ENCODE data around the gene EML3.

The EML3 gene

DNA sequence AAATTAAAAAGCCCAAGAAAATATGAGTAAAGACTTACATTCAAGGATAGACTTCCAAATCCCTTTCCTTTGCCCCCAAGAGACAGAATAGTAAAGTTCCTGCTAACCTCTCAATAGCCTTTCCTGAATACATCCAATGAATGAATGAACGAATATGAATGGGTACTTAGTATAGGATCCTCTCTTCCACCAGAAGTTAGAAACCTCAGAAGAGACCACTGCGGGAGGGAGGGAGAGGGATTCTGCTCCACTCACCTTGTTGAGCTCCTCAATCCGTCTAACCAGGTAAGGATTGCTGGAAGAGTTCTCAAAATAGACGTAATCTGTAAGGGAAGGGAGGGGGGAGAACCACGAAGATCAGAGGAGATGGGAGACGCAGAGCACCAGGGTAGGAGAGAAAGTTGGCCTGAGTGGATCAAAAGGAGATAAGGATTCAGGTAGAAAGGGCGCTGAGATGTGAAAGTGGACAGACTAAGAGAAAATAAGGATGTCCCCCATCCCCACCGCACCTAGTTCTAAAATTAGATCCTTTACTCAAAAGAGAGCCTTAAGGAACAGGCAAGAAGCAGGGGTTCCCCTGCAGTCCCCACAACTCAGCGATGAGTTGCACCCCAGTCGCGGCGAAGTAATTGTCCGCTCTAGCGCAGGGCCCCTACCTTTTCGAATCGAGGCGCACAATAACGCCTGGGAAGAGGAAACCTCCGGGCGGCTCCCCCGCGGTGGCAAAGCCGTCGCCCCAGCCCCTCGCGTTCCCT is 12.0 kb downstream of the EML3 start:
- TF ChIP-seq, protein P1, sequence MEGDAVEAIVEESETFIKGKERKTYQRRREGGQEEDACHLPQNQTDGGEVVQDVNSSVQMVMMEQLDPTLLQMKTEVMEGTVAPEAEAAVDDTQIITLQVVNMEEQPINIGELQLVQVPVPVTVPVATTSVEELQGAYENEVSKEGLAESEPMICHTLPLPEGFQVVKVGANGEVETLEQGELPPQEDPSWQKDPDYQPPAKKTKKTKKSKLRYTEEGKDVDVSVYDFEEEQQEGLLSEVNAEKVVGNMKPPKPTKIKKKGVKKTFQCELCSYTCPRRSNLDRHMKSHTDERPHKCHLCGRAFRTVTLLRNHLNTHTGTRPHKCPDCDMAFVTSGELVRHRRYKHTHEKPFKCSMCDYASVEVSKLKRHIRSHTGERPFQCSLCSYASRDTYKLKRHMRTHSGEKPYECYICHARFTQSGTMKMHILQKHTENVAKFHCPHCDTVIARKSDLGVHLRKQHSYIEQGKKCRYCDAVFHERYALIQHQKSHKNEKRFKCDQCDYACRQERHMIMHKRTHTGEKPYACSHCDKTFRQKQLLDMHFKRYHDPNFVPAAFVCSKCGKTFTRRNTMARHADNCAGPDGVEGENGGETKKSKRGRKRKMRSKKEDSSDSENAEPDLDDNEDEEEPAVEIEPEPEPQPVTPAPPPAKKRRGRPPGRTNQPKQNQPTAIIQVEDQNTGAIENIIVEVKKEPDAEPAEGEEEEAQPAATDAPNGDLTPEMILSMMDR (conservative IDR thresholded peaks at IDR 0.05; ENCODE audit: low read depth, low read length) = no peak
- Histone ChIP-seq H3K4me1 (ENCODE audit: low read depth, poor library complexity, severe bottlenecking) (peaks cover 25% of the 10 kb centered on the region), H4K20me1 (ENCODE audit: insufficient read depth) (no peaks in the 10 kb centered on the region), H3K27me3 (ENCODE audit: insufficient read depth, low read depth) (no peaks in the 10 kb centered on the region), H3K4me3 (IDR thresholded peaks at IDR 0.05; ENCODE audit: insufficient read depth, low read depth, low read length) (no peak overlapping the region), H3K4me2 (peak overlapping the region; percentile 92), H3K9ac (peak overlapping the region; percentile 96), H2AFZ (ENCODE audit: low read depth) (peak overlapping the region; percentile 58; the same call in 1 of the 2 replicates), H3K36me3 (ENCODE audit: insufficient read depth) (peaks cover 6% of the 10 kb centered on the region; the same call in 1 of the 2 replicates), H3K79me2 (ENCODE audit: insufficient read depth, low read depth) (peaks cover 44% of the 10 kb centered on the region), H3K27ac (peak overlapping the region; percentile 88)

DNA sequence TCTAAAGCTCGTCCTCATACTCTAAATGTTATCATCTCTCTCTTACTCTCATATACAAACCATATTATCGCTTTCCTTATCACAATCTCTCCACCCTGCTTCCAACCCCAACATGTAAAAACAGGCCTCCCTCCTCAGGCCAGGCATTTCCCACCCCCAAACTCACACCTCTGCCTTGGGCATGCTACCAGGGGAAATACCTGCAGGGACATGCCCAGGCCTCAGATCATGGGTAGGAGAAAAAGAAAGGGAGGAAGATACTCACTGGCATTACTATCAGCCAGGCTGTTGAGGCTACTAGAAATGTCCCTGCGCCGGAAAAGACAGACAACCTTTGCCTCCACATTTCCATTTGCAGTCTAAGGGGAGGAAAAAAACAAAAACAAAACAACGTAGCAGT is 12.7 kb downstream of the EML3 start:
- Histone ChIP-seq H3K9ac (no peak overlapping the region; the same call in 1 of the 2 replicates), H3K79me2 (ENCODE audit: insufficient read depth, low read depth) (peaks cover 44% of the 10 kb centered on the region), H3K27ac (peak overlapping the region; percentile 88; the same call in 1 of the 2 replicates), H3K36me3 (ENCODE audit: insufficient read depth) (peaks cover 11% of the 10 kb centered on the region; the same call in 1 of the 2 replicates), H2AFZ (ENCODE audit: low read depth) (no peak overlapping the region), H4K20me1 (ENCODE audit: insufficient read depth) (no peaks in the 10 kb centered on the region), H3K4me1 (ENCODE audit: low read depth, poor library complexity, severe bottlenecking) (peaks cover 25% of the 10 kb centered on the region), H3K4me3 (IDR thresholded peaks at IDR 0.05; ENCODE audit: insufficient read depth, low read depth, low read length) (no peak overlapping the region), H3K4me2 (peak overlapping the region; percentile 92), H3K27me3 (ENCODE audit: insufficient read depth, low read depth) (no peaks in the 10 kb centered on the region)
- TF ChIP-seq, protein P1 (conservative IDR thresholded peaks at IDR 0.05; ENCODE audit: low read depth, low read length) = no peak

DNA sequence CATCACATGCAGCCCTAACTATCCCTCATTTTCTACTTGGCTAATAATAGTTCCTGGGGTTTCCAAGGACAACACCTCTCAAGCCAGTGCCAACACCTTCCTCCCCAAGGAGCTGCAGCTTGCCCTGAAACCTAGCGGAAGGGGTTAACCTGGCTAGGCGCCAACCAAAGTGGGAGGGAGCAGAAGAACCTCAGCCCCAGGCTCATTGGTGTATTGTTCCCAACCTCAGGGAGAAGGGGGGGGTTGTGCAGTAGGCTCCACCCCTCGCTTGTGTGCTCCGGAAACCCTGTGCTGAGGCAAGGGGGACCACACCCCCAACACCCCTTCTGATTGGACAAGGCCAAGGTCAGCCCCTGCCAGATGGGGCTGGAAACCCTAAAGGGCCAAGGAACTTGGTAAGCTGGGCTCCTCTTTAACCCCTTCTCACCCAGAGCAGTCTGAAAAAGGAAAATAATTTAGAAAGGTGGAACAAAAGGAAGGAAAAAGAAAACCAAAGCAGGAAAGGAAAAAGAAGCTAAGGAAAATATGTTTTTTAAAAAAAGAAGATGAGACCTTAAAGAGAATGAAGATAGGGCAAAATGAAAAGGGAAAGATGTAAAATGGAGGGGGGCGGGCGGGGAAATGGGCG is 13.4 kb downstream of the EML3 start:
- Histone ChIP-seq H3K27ac (no peak overlapping the region), H3K79me2 (ENCODE audit: insufficient read depth, low read depth) (peaks cover 44% of the 10 kb centered on the region), H3K4me1 (ENCODE audit: low read depth, poor library complexity, severe bottlenecking) (peaks cover 25% of the 10 kb centered on the region), H4K20me1 (ENCODE audit: insufficient read depth) (no peaks in the 10 kb centered on the region), H3K36me3 (ENCODE audit: insufficient read depth) (peaks cover 14% of the 10 kb centered on the region; the same call in 1 of the 2 replicates), H3K9ac (no peak overlapping the region), H2AFZ (ENCODE audit: low read depth) (no peak overlapping the region), H3K27me3 (ENCODE audit: insufficient read depth, low read depth) (no peaks in the 10 kb centered on the region), H3K4me3 (IDR thresholded peaks at IDR 0.05; ENCODE audit: insufficient read depth, low read depth, low read length) (no peak overlapping the region), H3K4me2 (peak overlapping the region; percentile 92)
- TF ChIP-seq, protein P1 (conservative IDR thresholded peaks at IDR 0.05; ENCODE audit: low read depth, low read length) = no peak

DNA sequence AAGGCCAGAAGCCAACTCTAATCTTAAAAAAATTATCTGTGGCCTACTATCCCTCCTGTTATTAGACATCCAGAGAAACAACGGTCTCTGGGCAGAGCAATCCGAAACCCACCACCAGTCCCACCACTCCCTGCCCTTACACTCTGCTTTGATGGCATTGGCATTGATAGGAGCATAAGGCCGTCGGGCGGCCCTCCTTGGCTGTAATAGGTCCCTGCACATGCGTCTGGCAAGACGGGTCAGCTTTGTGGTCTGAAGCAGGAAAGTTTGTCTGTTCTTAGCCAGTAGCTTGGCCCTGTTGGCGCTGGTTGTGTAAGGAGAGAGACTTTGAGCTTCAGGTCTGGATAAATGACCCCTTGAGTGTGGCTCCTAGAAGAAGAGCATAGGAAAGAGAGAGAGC is 17.5 kb downstream of the EML3 start:
- H3K4me2 ChIP-seq = no peak overlapping the region
- H4K20me1 ChIP-seq (ENCODE audit: insufficient read depth) = no peaks in the 10 kb centered on the region
- no peak overlapping the region for H3K27ac ChIP-seq
- H2AFZ ChIP-seq (ENCODE audit: low read depth) = no peak overlapping the region
- H3K27me3 ChIP-seq (ENCODE audit: insufficient read depth, low read depth) = no peaks in the 10 kb centered on the region
- peaks cover 41% of the 10 kb centered on the region for H3K79me2 ChIP-seq (ENCODE audit: insufficient read depth, low read depth)
- H3K36me3 ChIP-seq (ENCODE audit: insufficient read depth) = peaks cover 14% of the 10 kb centered on the region; the same call in 1 of the 2 replicates
- H3K9ac ChIP-seq = no peak overlapping the region
- H3K4me1 ChIP-seq (ENCODE audit: low read depth, poor library complexity, severe bottlenecking) = peaks cover 44% of the 10 kb centered on the region
- TF ChIP-seq, protein P1 (conservative IDR thresholded peaks at IDR 0.05; ENCODE audit: low read depth, low read length) = no peak
- no peak overlapping the region for H3K4me3 ChIP-seq (IDR thresholded peaks at IDR 0.05; ENCODE audit: insufficient read depth, low read depth, low read length)

Data from KMS-11 (cell line).